ENCODE measurements around the gene ARL15. TPM values are rescaled to one million over a fixed set of nuclear protein-coding genes. Genes with fewer than 3 reads are reported as not detected.

Gene ARL15
- total RNA-seq, 2 donors from 2014 or later, result 14.3 to 24.1 TPM

DNA sequence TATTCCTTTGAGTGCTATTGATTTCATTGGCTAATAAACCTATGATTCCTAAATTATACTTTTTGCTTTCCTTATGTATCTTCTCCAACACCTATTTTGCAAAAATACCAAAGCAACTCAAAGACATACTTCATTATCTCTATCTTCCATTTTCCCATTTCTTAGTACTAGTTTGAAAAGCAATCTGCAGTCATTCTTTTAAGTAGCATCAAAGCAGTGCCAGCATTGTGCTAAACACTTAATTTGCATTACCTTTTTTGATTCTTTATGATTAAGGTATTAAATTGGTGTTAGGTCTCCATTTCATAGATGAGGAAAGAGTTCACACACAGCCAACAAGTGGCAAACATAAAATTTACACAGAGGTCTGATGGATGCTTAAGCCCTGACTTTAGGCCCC lies 330.3 kb downstream of the ARL15 start:
- intact Hi-C loops (cut with DNase I), result no loop called here
- TF ChIP-seq POLR2A (IDR thresholded peaks at IDR 0.05), result no peak
- TF ChIP-seq, protein P1, sequence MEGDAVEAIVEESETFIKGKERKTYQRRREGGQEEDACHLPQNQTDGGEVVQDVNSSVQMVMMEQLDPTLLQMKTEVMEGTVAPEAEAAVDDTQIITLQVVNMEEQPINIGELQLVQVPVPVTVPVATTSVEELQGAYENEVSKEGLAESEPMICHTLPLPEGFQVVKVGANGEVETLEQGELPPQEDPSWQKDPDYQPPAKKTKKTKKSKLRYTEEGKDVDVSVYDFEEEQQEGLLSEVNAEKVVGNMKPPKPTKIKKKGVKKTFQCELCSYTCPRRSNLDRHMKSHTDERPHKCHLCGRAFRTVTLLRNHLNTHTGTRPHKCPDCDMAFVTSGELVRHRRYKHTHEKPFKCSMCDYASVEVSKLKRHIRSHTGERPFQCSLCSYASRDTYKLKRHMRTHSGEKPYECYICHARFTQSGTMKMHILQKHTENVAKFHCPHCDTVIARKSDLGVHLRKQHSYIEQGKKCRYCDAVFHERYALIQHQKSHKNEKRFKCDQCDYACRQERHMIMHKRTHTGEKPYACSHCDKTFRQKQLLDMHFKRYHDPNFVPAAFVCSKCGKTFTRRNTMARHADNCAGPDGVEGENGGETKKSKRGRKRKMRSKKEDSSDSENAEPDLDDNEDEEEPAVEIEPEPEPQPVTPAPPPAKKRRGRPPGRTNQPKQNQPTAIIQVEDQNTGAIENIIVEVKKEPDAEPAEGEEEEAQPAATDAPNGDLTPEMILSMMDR (IDR thresholded peaks at IDR 0.05), result no peak
- Histone ChIP-seq H3K9me3 (no peaks in the 10 kb centered on the region), H3K27ac (no peak overlapping the region), H3K4me1 (no peaks in the 10 kb centered on the region), H3K4me3 (no peak overlapping the region), H3K27me3 (no peaks in the 10 kb centered on the region), H3K36me3 (replicated peaks in 1 of 2; ENCODE audit: insufficient read depth in 1 of 2, low read depth in 2 of 2) (no peaks in the 10 kb centered on the region)
- no peak for ATAC-seq
- DNase-seq, result no peak

DNA sequence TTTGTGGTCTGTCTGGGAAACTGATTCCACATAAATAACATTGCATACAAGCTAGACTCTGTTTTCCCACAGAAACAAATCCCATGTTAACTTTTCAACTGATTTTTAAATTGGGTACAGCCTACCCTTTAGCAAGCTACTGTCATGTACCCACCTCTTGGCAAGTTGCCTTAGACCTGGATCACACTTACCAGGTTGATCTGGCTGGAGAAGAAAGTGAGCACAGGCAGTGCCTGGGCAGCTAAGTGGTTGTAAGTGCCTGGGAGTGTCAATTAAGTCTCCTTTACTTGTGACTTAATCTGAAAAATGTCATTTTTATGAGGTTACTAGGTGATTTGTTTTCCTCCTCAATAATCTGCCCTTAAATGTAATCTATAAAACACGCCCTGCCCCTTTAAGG lies 336.4 kb downstream of the ARL15 start:
- Histone ChIP-seq H3K4me3 (no peak overlapping the region), H3K27ac (no peak overlapping the region), H3K4me1 (peaks cover 16% of the 10 kb centered on the region), H3K27me3 (no peaks in the 10 kb centered on the region), H3K9me3 (no peaks in the 10 kb centered on the region), H3K36me3 (replicated peaks in 1 of 2; ENCODE audit: insufficient read depth in 1 of 2, low read depth in 2 of 2) (no peaks in the 10 kb centered on the region)
- DNase-seq (peak in 3 of 4 donors; percentile 20 to 21 (median 20)), ATAC-seq (no peak)
- TF ChIP-seq, protein P1 (IDR thresholded peaks at IDR 0.05), result no peak
- TF ChIP-seq POLR2A (IDR thresholded peaks at IDR 0.05), result no peak
- 79 to 81% methylated on average over 1 of the region's 1 CpG for WGBS, 2 donors
- intact Hi-C loops (cut with DNase I), result no loop called here

DNA sequence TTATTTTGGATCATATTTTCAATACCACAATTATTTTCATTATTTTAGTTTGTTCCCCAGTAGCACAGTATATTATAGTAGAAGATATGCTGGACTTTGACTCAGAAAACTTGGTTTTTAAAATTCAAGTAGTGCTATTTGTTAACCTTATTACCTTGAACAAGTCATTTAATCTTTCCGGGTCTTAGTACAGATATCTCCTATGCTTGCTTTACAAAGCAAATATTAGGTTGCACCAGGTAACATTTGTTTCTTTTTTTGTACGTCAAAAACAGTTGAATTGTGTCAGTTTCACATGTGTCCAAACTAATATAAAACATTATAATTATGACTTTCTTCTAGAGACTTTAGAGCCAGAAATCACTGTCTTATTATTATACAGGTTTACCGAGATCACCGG lies 338.1 kb downstream of the ARL15 start:
- H3K9me3 ChIP-seq, result no peaks in the 10 kb centered on the region
- TF ChIP-seq POLR2A (IDR thresholded peaks at IDR 0.05), result no peak
- TF ChIP-seq, protein P1 (IDR thresholded peaks at IDR 0.05), result no peak
- no peaks in the 10 kb centered on the region for H3K36me3 ChIP-seq (replicated peaks in 1 of 2; ENCODE audit: insufficient read depth in 1 of 2, low read depth in 2 of 2)
- H3K27me3 ChIP-seq, result no peaks in the 10 kb centered on the region
- WGBS, 2 donors, result 46 to 49% methylated on average over 4 of the region's 4 CpGs
- H3K4me3 ChIP-seq, result no peak overlapping the region
- intact Hi-C loops (cut with DNase I), result no loop called here
- peak overlapping the region in 1 of 4 donors; percentile 20 for H3K27ac ChIP-seq
- peaks cover 16% of the 10 kb centered on the region for H3K4me1 ChIP-seq
- no peak for DNase-seq
- ATAC-seq, result peak; percentile 60

DNA sequence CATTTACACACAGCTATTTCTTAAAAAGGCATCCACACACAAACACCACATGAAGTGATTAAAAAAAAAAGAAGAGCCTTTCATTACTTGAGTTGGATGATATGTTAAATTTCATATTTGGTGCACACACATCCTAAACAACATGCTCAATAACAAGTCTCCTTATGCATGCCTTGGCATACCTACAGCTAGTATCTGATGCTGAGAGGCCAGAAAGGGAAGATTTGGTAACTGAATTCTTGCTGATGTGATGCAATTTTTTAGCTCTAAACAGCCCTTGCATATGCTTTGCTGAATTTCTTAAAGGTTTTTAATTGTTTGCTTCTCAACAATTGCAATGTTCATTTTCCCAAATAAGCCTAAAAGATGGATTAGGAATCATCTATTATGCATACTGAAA lies 338.8 kb downstream of the ARL15 start:
- no peak overlapping the region for H3K4me3 ChIP-seq
- H3K9me3 ChIP-seq, result no peaks in the 10 kb centered on the region
- no peak for DNase-seq
- no peak for TF ChIP-seq POLR2A (IDR thresholded peaks at IDR 0.05)
- TF ChIP-seq, protein P1 (IDR thresholded peaks at IDR 0.05), result no peak
- H3K27ac ChIP-seq, result no peak overlapping the region
- H3K27me3 ChIP-seq, result no peaks in the 10 kb centered on the region
- intact Hi-C loops (cut with DNase I), result no loop called here
- peaks cover 16% of the 10 kb centered on the region for H3K4me1 ChIP-seq
- H3K36me3 ChIP-seq (replicated peaks in 1 of 2; ENCODE audit: insufficient read depth in 1 of 2, low read depth in 2 of 2), result no peaks in the 10 kb centered on the region
- no peak for ATAC-seq

DNA sequence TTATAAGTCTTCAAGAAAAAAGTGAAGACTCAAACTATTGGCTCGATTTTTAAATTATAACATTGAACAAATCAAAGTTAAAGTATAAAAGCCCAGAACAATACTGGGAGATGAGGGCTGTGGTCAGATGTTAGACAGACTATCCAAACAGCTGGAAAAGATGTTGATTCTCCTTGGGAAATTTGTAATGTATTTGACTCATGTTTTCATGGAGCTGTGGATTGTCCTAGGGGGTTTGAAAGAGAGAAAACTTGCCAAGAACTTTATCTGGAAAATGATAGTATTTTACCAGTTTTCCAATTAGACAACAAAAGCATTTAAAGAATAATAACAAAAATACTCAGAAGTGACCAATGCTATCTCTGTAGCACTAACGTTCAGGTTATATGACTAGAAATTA lies 339.2 kb downstream of the ARL15 start:
- intact Hi-C loops (cut with DNase I), result no loop called here
- H3K4me1 ChIP-seq, result peaks cover 16% of the 10 kb centered on the region
- H3K9me3 ChIP-seq, result no peaks in the 10 kb centered on the region
- TF ChIP-seq, protein P1 (IDR thresholded peaks at IDR 0.05), result no peak
- TF ChIP-seq POLR2A (IDR thresholded peaks at IDR 0.05), result no peak
- 50 to 67% methylated on average over 2 of the region's 2 CpGs for WGBS, 2 donors
- H3K27me3 ChIP-seq, result no peaks in the 10 kb centered on the region
- ATAC-seq, result no peak
- H3K36me3 ChIP-seq (replicated peaks in 1 of 2; ENCODE audit: insufficient read depth in 1 of 2, low read depth in 2 of 2), result no peaks in the 10 kb centered on the region
- no peak overlapping the region for H3K4me3 ChIP-seq
- no peak for DNase-seq
- H3K27ac ChIP-seq, result no peak overlapping the region
